GM21786 (cell line): ENCODE results near the gene HDAC10.
A peak's percentile ranks its signal among the peaks of the same experiment; 100 is the strongest.
"Not testable (repeated sequence)": the region's sequence is repeated elsewhere in the genome, so short reads cannot be mapped to it uniquely, and the experiment has no call there.

ENCODE experiments used
- ATAC-seq: cut with Tn5 transposase; IDR thresholded peaks from one replicate; pipeline ENCODE4 v1.9.1; 2021; ENCODE audit not compliant: unreplicated experiment

The HDAC10 gene

DNA sequence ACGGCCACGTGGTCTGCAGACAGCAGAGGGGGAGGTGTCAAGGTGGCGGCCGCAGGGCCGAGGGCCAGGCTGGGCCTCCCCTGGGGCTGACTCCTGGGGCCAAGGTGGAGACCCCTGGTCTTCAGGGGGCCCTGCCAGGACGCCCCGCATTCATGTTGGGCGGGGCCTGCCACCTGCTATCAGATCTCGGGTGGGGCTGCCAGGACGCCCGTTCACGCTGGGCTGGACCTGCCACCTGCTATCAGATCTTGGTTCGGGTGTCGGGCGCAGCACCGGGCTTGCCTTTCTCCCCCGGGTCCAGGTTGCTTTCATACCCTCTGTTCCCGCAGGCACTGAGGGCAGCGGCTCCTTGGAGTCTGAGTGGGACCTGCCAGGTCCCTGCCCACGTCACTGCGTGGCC is 35.2 kb upstream of the HDAC10 start:
- ATAC-seq, result no peak

DNA sequence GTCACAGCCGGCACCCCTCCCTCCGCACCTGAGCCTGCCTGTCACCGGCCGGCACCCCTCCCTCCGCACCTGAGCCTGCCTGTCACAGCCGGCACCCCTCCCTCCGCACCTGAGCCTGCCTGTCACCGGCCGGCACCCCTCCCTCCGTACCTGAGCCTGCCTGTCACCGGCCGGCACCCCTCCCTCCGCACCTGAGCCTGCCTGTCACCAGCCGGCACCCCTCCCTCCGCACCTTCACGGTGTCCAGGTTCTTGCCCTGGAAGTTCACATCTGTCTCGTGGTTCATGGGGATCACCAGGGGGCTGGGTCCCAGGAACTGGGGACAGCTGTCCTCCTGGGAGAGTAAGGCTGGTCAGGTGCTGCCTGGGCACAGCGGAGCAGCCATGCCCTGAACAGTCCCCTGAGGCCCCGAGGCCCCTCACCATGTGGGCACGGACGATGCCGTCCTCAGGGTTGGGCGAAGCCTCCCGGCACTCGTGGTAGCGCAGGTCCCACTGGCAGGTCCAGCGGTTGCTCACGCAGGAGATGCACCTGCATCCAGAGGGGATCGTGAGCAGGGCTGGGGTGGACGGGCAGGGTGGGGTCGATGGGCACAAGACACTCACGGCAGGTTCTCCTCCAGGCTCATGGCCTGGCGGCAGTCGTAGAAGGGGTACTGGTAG is 34.6 kb upstream of the HDAC10 start:
- ATAC-seq, result no peak

DNA sequence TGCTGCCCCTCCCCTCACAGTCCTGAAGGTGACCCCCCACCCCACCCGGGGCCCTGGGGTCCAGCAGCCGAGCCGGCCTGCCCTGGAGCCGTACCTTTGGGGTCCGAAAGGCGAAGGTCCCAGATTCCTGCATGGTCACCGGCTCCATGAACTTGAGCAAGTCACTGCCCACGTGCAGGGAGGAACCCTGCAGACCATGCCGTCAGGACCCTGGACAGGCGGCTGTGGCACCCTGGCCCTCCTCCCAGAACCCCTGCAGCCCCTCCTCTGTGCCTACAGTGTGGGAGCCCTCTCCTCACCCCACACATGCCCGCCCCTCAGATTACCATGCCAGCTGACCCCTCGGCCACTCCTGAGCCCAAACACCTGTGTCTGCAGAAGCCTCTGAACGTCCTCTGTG is 33.4 kb upstream of the HDAC10 start:
- ATAC-seq, result no peak

DNA sequence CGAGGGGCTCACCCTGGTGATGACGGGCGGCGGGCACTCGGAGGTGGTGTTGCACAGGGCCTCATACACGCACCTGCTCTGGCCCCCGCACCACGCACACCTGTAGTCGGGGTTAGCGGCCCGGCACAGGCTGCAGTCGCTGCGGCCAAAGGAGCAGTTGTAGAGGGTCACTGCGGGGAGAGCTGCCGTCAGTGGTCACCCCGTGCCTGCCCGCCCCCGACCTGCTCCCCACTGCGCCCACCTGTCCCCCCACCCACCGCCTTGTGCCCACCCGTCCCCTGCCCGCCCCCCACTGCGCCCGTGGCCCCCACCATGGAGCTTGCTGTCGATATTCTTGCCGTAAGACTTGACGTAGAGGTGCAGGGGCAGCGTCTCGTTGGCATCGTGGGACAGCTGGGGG is 32.8 kb upstream of the HDAC10 start:
- ATAC-seq, result no peak

DNA sequence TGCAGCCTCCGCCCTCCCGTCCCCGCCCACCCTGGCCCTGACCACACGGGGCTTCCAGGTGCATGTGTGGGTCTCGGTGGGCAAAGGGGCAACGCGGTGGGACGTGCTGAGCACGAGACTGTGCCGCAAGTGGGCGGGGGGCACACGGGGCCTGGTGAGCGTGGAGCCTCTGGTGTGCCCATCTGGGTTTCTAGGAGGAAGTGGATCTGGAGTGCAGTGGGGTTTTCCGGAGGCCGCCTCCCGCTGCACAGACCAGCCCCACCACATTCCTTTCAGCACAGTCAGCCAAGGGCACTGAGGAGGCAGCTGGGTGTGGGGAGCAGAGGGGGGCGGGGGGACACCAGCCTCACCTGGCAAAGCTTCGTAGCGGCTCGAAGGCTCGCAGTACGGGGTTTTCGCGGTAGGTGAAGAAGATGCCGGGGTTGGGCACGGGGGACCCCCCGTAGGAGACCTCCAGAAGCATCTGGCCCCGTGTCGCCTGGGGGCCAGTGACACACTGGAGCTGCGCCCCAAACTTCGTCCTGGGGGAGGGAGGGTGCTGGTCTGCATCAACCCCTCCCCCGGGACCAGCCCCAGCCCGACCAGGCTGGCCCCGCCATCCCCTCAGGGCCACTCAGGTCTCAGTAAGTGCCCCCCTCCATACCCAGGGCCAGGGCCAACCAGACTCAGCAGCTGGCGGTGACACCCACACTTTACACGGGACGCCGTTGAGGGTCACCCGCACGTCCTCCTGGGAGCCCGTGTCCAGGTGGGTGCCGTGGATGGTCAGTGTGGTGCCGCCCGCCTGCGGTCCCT is 31.5 kb upstream of the HDAC10 start:
- ATAC-seq, result no peak

DNA sequence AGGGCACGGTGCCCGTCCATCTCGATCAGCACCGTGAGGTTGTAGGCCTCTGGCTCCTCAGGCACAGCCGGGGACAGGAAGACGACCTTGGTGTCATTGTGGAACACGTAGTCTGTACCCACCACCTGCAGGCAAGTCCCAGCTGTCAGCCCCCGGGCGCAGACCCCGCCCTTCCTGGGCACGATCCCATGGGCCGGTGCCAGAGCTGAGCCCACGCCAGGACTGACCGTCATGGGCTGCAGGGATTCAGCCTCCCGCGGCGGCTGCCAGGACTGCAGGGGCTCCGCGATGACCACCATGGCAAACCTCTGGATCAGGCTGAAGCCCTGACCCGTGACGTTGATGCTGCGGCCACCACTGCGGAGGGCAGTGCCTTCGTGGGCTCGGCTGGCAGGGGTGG is 30.9 kb upstream of the HDAC10 start:
- no peak for ATAC-seq

DNA sequence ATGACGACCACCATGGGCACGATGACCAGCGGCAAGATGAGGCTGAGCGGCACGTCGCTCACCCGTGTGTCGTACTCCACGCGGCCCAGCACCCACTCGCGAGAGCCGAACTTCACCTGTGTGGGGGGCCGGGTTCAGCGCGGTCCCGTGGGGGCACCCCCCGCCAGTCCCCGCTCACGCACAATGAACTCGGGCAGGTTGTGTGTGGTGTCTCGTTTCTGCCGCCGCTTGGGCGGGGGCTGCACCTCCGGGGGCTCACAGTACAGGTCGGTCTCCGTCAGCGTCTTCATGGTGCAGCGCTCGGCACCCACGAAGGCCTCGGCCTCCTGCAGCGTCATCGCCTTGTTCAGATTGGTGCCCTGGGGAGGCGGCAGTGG is 30.3 kb upstream of the HDAC10 start:
- ATAC-seq, result no peak

DNA sequence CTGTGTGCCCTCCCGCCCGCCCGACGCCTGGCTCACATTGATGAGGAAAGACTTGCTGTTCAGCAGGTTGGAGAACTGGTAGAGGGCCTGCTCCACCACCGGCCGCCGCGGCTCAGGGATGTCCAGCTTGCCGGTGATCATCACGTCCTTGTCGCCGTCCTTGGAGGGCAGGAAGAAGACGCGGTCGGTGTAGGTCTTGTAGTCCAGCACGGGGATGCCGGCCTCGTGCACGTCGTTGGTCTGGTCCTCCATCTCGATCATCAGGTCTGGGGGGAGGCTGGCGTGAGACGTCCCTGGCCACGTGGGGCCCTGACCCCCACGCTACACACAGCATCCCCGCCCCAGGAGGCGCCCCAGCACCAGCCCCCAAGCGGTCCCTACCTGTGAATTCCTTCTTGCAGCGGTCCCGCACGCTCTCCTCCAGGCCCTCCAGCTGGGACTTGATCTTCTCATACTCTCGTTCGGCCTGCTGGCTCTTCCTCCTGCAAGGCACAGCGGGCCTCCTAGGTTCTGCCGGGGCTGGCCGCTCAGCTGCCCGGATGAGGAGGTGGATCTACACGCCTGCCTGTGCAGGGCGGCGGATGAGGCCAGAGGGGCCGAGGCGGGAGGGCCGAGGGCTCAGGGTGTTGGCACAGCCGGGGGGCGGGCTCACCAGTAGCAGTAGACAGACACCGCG is 29.8 kb upstream of the HDAC10 start:
- ATAC-seq, result no peak

DNA sequence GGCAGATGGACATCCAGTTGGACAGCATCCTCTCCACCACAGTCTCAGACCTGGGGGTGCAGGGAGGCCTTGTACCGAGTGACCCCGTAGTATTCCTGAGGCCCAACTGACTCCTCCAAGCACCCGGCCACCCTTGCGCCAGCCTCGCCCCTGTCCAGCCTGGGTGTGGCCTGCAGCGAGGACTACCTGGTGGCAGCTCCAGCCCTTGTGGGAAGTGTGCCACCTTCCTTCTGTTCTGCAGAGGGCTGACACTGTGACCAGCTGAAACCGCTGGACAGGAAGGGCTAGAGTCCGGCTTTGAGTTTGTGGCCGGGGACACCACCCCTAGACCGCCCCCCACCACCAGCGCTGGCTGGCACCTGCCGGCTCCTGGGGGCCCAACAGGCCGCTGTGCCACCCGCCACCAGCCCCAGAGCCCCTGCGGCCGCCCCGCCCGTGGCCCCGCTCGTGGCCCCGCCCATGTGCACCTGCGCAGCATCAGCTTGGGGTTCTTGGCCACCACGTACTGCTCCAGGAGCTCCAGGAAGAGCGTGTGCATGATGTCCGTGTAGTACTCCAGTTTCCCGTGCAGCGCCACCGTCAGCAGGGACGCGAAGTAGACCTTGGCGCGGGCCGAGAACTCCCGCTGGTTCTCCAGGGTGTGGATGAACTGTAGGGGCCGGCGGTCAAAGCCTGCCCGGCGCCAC is 29.1 kb upstream of the HDAC10 start:
- ATAC-seq, result no peak

DNA sequence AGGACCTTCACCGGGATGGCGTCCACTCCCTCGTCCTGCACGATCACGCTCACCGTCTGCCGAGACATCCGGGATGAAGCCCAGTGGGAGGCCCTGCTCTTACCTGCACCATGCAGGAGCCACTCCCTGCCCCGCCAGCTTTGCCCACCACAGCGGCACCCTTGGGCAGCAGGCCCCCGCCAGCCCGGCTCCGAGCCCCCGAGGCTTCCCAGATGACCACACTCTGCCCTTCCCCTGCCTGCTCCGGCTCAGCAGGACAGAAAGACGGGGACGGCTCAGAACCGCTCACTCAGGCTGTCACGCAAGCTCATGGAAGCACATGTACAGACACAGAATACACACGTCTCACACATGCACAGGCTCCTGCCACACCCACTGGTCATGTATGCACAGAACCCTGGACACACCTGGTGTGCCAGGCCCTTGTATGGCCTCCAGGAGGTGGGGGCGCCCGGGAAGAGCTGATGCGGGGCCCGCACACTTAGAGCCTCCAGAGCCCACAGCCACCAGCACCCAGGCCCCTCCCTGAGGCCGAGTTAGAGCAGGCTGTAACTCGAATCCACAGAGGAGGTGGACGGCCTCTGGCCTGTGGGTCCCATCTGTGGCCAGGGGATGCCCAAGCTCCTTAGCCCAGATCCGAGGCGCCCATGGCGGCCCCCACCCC is 28.0 kb upstream of the HDAC10 start:
- no peak for ATAC-seq

DNA sequence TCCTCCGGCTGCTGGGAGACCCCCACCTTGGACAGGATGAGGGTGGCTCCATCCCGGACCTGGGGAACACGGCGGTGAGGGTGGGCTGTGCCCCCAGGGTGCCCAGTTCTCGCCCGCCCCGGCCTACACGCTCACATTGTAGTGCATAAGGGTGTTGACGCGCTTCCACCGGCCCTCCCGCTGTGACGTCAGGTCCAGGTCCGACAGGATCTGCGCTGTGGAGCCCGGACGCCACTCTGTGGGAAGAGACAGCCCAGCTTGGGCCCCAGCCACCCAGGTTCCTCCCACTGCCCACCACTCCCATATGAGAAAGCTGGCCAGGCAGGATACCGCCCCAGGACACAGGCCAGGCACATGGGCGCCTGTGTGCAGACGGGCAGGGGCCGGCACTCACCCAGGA is 27.4 kb upstream of the HDAC10 start:
- ATAC-seq, result no peak

DNA sequence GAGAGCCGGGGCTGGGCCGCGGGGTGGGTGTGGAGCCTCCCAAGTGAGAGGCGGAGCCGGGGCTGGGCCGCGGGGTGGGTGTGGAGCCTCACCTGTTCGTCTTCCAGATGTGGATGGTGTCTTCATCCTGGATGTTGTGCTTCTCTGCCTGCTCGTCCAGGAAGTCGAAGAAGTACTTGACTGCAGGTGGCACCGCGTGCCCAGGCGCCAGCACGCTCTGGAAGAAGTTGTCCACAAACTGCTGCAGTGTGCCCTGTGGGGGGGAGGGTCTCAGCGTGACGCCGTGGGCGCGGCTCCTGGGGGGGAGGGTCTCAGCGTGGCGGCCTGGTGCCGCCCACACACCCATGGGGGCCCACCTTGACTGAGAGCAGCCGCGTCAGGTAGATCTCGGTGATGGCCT is 26.7 kb upstream of the HDAC10 start:
- ATAC-seq, result no peak

DNA sequence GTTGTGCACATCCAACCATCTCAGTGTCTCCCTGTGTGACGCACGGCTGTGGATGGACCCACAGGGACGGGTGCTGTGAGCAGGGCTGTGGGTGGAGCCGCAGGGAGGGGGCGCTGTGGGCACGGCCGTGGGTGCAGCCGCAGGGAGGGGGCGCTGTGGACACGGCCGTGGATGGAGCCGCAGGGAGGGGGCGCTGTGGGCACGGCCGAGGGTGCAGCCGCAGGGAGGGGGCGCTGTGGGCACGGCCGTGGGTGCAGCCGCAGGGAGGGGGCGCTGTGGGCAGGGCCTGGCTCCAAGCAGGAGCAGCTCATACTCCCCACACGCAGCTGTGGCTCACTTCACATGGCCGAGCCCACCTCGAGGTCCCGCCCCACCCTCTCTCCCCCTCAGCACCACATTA is 25.1 kb upstream of the HDAC10 start:
- peak; percentile 69 for ATAC-seq

DNA sequence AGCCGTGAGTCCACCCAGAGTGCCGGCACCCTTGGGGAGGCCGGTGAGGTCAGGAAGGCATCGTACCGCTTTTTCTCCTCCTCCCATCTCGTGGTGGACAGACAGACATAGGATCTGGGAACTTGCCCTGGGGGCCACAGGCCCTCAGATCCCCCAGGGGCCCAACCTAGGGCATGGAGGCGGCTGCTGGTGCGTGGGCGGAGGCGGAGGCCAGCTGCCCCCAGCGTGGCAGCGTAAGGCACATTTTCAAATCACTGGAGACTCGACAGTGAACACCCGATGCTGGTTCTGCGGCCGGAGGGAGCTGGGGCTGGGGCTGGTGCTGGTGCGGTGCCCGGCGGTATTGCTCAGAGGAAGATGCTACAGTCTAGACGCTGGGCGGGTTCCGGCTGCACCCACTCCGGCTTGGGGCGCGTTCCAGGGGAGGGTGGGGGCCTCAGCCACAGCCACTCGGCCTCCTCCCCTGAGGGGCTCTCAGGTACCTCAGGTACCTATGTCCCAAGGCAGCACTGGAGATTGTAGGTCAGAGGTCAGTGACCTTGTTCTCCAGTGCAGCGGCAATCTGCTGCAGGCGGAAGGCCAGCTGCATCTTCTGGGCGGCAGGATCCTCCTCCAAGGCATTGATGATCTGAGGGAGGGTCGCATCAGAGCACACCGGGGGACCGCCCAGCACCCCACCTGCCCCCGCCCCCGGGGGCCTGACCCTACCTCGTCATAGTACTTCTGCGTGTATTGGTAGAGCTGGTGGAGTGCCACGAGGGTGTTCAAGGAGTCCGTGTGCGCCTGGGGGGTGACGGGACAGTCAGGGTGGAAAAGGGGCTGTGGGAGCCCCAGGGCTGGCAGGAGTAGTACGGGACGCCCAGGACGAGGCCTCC is 24.4 kb upstream of the HDAC10 start:
- ATAC-seq, result no peak

DNA sequence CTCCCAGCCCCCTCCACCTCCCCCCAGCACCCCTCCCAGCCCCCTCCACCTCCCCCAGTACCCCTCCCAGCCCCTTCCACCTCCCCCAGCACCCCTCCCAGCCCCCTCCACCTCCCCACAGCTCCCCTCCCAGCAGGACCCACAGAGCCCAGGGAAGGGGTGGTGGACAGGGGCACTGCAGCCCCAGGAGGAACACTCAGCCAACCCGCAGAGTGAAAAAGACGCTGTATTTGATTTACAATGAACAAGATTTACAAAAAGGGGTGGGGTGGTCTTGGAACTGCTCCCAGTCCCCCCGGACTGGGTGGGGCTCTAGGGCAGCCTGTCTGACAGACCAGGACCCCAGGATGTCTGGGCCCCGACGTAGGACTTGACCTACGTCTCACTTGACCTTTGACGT is 23.7 kb upstream of the HDAC10 start:
- ATAC-seq, result no peak

DNA sequence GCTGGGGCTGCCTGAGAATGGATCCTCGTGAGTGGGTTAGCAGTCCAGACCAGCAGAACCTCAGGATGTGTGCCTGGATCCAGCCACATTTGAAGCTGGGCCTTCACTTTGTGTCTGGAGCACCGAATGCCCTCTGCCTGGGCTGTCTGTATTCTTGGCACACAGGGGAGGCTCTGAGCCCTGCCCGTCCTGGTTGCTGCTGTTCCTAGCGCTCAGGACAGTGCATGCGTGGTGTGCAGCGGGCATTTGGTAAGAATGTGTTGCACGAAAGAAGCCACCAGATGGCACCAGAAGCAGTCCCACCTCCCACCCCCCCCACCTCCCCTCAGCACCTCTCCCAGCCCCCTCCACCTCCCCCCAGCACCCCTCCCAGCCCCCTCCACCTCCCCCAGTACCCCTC is 23.2 kb upstream of the HDAC10 start:
- ATAC-seq, result no peak

DNA sequence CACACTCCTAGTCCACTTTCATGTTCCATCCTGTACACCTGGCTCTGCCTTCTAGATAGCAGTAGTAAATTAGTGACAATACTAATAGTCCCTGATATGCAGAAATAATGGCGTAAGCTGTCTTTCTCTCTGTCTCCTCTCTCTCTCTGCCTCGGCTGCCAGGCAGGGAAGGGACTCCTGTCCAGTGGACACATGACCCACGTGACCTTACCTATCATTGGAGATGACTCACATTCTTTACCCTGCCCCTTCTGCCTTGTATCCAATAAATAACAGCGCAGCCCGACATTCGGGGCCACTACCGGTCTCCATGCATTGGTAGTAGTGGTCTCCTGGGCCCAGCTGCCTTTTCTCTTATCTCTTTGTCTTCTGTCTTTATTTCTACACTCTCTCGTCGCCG is 22.7 kb upstream of the HDAC10 start:
- ATAC-seq, result not testable (repeated sequence)

DNA sequence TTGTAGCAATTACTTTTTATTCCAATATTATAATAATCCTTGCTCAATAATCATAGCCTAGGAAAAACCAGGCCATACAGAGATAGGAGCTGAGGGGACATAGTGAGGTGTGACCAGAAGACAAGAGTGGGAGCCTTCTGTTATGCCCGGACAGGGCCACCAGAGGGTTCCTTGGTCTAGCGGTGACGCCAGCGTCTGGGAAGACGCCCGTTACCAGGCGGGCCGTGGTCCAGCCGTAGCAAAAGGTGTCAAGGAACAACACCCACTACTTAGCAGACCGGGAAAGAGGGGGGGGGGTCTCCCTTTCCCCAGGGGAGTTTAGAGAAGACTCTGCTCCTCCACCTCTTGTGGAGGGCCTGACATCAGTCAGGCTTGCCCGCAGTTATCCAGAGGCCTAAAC is 22.3 kb upstream of the HDAC10 start:
- ATAC-seq, result not testable (repeated sequence)

DNA sequence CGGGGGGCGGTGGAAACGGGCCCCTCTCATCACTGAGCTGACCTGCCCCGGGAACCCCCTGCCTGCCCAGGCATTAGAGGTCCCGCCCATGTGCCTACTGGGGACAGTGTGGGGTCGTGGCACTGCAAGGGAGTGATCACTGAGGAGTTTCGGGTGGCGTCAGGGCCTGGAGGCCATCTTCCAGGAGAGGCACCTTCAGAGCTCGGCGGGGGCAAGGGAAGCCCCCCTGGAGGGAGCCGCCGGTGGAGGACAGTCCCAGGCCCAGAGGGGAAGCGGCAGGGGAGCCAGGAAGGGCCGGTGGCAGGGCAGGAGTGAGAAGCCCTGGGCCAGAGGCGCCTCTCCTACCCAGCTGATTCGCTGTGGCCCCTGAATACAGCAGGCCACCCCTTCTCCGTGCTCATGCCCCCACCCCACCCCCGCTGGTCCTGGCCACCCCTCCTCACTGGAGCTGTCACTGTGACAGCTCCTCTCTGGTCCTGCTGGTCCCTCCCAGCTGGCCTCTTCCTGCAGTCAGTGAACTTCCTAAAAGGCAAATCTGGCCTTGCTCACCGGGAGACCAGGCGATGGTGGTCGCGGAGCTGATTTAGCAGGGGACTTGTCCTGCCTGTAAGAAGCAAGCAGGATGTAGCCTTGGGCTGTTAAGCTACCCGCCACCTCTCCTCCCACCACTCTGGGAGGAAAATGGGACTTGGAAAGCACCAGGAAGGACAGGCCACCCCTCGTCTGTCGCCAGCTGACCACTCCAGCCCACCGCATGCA is 21.2 kb upstream of the HDAC10 start:
- ATAC-seq, result no peak
